Measurements from ENCODE around the gene DEPDC4. TPM values are rescaled to one million over a fixed set of nuclear protein-coding genes. Genes with fewer than 3 reads are reported as not detected.

Gene DEPDC4
- total RNA-seq, 1 donor from 2014 or later: 0.61 TPM

GRCh38 chr12:100199023-100199346, 67.9 kb downstream of the DEPDC4 start:
- no peak for ATAC-seq
- DNase-seq: no peak
- Histone ChIP-seq H3K27ac (peak overlapping the region; percentile 37), H3K9me3 (no peaks in the 10 kb centered on the region), H3K36me3 (no peaks in the 10 kb centered on the region), H3K4me3 (peak overlapping the region; percentile 74), H3K27me3 (no peaks in the 10 kb centered on the region), H3K4me1 (peaks cover 12% of the 10 kb centered on the region)
- TF ChIP-seq CTCF (IDR thresholded peaks at IDR 0.05): no peak
- intact Hi-C loops (cut with DNase I): no loop called here

GRCh38 chr12:100197486-100197885, 69.4 kb downstream of the DEPDC4 start:
- peaks cover 12% of the 10 kb centered on the region for H3K4me1 ChIP-seq
- ATAC-seq (no peak), DNase-seq (no peak)
- H3K9me3 ChIP-seq: no peaks in the 10 kb centered on the region
- no peak for TF ChIP-seq CTCF (IDR thresholded peaks at IDR 0.05)
- no peaks in the 10 kb centered on the region for H3K27me3 ChIP-seq
- intact Hi-C loops (cut with DNase I): no loop called here
- H3K36me3 ChIP-seq: no peaks in the 10 kb centered on the region
- no peak overlapping the region for H3K27ac ChIP-seq
- H3K4me3 ChIP-seq: no peak overlapping the region

- H3K27ac ChIP-seq: no peak overlapping the region
- no peaks in the 10 kb centered on the region for H3K36me3 ChIP-seq
- no peaks in the 10 kb centered on the region for H3K4me1 ChIP-seq
- DNase-seq: no peak
- no peak overlapping the region for H3K4me3 ChIP-seq
- TF ChIP-seq CTCF (IDR thresholded peaks at IDR 0.05): no peak
- no peaks in the 10 kb centered on the region for H3K27me3 ChIP-seq
- intact Hi-C loops (cut with DNase I): no loop called here
- H3K9me3 ChIP-seq: no peaks in the 10 kb centered on the region
- ATAC-seq: no peak
Observed at GRCh38 chr12:100193085-100193484, 73.8 kb downstream of the DEPDC4 start.

Other genes starting within 250 kb of the DEPDC4 start
- 22.0 TPM for gene BLTP3B, start 124.2 kb downstream of the DEPDC4 start, total RNA-seq
- gene ACTR6, start 66.3 kb downstream of the DEPDC4 start, total RNA-seq: 25.2 TPM
- 40.8 TPM for gene SCYL2, start 98 bp upstream of the DEPDC4 start, total RNA-seq
- gene SLC17A8, start 90.0 kb upstream of the DEPDC4 start, total RNA-seq: 0.14 TPM
- not detected for gene NR1H4, start 206.8 kb upstream of the DEPDC4 start, total RNA-seq